Activated CD8-positive, alpha-beta memory T cell treated with anti-CD3 and anti-CD28 coated beads for 48 hours (primary cell): ENCODE results near the gene IL27RA.
"Not testable (repeated sequence)": the region's sequence is repeated elsewhere in the genome, so short reads cannot be mapped to it uniquely, and the experiment has no call there.

Experiments
- DNase-seq, 3 experiments: peaks; one replicate each; pipeline ENCODE4 v3.0.0-alpha.2; 2020; ENCODE audit warnings: low read depth in 2 of 3, low spot score in 2 of 3

IL27RA gene

GRCh38 chr19:14027856-14028450, 3.6 kb upstream of the IL27RA start, which contains the start of gene RLN3:
Gene RLN3, plus strand, starts transcription at chr19:14028148. Its CDS starts 57 bp downstream, at chr19:14028205.
- no peak for DNase-seq

- DNase-seq: no peak
These were observed 2.7 kb upstream of the IL27RA start for GRCh38 chr19:14028901-14029300.

GRCh38 chr19:14030997-14031718, 404 bp upstream of the IL27RA start:
- no peak for DNase-seq

GRCh38 chr19:14033946-14034345, 2.4 kb downstream of the IL27RA start:
- no peak for DNase-seq

GRCh38 chr19:14035159-14035558, 3.6 kb downstream of the IL27RA start:
- not testable (repeated sequence) for DNase-seq

GRCh38 chr19:14035706-14036105, 4.1 kb downstream of the IL27RA start:
- DNase-seq: no peak

GRCh38 chr19:14039181-14039580, 7.6 kb downstream of the IL27RA start:
- DNase-seq: no peak

- DNase-seq: not testable (repeated sequence)
These were observed 11.4 kb downstream of the IL27RA start for GRCh38 chr19:14042659-14043608.

- DNase-seq: not testable (repeated sequence)
These were observed 16.3 kb downstream of the IL27RA start for GRCh38 chr19:14047866-14048265.

GRCh38 chr19:14048443-14049153, 17.0 kb downstream of the IL27RA start:
- DNase-seq: peak; percentile 51 to 71 (median 70)

GRCh38 chr19:14050512-14050911, 18.9 kb downstream of the IL27RA start:
- DNase-seq: no peak

GRCh38 chr19:14050961-14051360, 19.4 kb downstream of the IL27RA start:
- DNase-seq: not testable (repeated sequence)

- DNase-seq: no peak
These were observed 20.4 kb downstream of the IL27RA start for GRCh38 chr19:14051980-14052379.

- DNase-seq: no peak
These were observed 20.9 kb downstream of the IL27RA start for GRCh38 chr19:14052470-14052869.

GRCh38 chr19:14053032-14053431, 21.5 kb downstream of the IL27RA start:
- DNase-seq: no peak

GRCh38 chr19:14053500-14053899, 21.9 kb downstream of the IL27RA start:
- no peak for DNase-seq

- DNase-seq: no peak
These were observed 22.5 kb downstream of the IL27RA start for GRCh38 chr19:14054099-14054498.

- no peak for DNase-seq
These were observed 23.2 kb downstream of the IL27RA start for GRCh38 chr19:14054721-14055120.

GRCh38 chr19:14055396-14055795, 23.8 kb downstream of the IL27RA start:
- DNase-seq: no peak

GRCh38 chr19:14056069-14056666, 24.6 kb downstream of the IL27RA start:
- DNase-seq: no peak
